ENCODE data around the gene FAM114A2.

DNA sequence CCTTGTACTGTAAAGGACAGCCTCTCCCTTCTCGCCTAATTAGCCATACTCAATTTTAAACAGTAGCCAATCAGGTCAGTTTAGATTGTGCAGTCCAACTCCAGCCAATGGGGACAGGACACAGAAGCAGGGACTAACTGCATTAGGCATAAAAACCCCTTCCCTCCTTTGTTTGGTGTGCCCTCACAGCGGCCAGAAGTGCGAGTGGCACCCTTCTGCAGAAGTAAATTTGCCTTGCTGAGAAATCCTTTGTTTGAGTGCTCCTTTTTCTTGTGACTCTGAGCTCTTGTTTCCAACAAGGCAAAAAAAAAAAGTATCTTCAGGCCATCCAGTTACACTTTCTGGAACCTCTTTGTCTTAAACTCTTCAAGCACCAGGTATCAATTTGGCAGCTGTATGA is 97.4 kb downstream of the FAM114A2 start:
- TF ChIP-seq, protein P1, sequence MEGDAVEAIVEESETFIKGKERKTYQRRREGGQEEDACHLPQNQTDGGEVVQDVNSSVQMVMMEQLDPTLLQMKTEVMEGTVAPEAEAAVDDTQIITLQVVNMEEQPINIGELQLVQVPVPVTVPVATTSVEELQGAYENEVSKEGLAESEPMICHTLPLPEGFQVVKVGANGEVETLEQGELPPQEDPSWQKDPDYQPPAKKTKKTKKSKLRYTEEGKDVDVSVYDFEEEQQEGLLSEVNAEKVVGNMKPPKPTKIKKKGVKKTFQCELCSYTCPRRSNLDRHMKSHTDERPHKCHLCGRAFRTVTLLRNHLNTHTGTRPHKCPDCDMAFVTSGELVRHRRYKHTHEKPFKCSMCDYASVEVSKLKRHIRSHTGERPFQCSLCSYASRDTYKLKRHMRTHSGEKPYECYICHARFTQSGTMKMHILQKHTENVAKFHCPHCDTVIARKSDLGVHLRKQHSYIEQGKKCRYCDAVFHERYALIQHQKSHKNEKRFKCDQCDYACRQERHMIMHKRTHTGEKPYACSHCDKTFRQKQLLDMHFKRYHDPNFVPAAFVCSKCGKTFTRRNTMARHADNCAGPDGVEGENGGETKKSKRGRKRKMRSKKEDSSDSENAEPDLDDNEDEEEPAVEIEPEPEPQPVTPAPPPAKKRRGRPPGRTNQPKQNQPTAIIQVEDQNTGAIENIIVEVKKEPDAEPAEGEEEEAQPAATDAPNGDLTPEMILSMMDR (conservative IDR thresholded peaks at IDR 0.05 in 1 of 2, IDR thresholded peaks at IDR 0.05 in 1 of 2; ENCODE audit: low read depth in 1 of 2, low read length in 2 of 2), result no peak
- no peak for TF ChIP-seq EZH2 (IDR thresholded peaks at IDR 0.05; ENCODE audit: low read length, missing control alignments)

All from fibroblast of lung (primary cell).